HG02840 (cell line): ENCODE data around the gene WDPCP.
"Not testable (repeated sequence)": the region's sequence is repeated elsewhere in the genome, so short reads cannot be mapped to it uniquely, and the experiment has no call there.

Experiments used
- ATAC-seq: cut with Tn5 transposase; IDR thresholded peaks from one replicate; pipeline ENCODE4 v1.9.1; 2021; ENCODE audit warnings: mild to moderate bottlenecking, moderate library complexity, moderate number of reproducible peaks; ENCODE audit not compliant: unreplicated experiment, low FRiP score

WDPCP gene

DNA sequence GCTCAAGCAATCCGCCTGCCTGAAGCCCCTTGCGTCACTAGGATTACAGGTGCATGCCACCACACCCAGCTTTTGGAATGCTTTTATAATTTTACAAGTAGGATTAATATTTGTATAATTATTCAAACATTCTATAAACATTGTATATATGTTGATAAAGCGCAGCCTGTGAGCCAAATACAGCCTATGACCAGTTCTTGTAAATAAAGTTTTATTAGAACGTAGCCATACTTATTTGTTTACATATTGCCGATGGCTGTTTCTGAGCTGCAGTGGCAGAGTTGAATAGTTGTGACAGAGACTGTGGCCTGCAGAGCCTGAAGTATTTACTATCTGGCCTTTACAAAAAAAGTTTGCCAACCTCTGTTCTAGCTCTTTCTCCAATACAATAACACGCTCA, 305.0 kb downstream of the WDPCP start:
- no peak for ATAC-seq

DNA sequence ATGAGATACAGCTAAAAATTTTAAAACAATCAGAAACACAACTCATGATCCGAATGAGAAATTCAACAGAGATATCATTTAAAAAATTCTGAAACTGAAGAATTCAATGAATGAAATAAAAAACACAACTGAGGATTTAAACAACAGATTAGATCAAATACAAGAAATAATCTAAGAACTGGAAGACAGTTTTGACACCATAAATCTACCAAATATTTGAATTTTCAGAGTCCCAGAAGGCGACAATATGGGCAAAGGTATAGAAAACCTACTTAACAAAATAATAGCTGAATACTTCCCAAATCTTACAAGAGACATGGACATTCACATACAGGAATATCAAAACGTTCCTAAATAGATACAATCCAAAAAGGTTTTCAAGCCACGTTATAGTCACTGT, 315.7 kb downstream of the WDPCP start:
- ATAC-seq: no peak

DNA sequence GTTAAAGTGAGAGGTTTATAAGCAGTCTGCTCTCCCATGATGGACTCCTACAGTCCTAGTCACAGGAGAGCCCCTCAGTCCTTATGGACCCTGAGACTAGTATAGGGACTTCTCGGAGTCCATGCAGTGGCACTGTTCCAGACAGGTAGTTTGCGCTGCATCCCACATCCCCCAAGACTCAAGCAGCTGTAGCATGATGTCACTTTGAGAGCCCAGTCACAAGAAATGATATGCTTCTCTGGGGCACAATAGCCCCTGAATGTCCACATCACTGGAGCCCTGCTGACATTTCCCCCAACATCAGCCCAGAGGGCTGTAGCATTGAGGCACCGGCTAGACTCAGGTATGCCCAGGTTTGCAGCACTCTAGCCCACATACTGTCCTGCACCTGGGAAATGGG, 317.6 kb downstream of the WDPCP start:
- ATAC-seq: no peak

DNA sequence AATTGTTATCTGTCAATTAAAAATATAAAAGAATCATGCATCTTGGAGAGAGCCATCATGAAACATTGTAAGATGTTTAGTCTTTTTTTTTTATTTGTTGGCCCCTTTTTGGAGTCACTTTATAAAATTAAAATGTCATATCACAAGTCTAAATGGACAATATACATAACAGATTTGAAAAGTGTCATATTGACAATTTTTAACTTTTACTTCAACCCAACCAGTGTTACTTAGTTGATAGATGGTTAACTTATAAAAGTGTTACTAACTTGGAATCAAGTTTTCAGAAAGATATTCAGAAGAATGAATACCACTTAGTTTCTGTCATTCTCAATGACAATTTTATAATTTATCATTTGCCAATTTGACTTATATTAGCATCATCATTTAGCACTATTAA, 319.3 kb downstream of the WDPCP start:
- no peak for ATAC-seq

DNA sequence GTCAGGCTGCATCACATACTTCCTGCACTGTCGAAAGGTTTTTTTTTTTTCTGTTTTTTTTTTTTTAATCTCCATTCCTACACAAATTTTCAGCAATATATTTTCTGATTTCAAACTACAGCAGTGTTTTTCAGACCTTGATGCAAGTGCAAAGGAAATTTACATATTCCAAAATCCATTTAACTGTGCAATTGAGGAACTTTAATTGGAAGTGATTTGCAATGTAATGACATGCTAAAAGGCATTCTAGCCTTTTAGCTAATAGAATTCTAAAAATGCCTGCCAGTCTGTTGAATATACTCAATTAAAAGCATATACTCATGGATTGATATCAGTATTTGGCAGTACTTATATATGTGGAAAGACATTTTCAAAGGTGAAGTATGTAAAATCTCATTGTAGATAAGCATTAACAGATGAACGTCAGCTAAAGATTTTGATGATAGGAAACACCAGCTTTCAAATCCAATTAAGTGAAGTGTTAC, 327.1 kb downstream of the WDPCP start:
- ATAC-seq: no peak

DNA sequence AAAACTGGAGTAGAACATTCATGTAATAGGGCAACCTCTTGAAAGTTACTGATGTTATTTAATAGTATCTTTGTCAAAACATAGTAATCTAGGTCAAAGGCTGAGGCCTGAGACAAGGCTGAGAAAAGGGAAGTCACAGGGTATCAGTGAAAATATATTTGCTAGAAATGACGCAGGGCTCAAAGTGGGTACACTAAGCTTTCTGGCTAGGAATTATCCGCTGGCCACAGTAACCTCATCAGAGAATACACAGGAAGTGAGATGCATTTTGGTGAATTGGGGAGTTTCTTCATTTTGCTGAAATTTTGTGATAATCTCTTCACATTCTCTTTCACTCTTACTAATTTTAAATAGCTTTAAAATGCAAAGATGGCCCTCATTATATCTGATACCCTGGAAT, 330.8 kb downstream of the WDPCP start:
- no peak for ATAC-seq

DNA sequence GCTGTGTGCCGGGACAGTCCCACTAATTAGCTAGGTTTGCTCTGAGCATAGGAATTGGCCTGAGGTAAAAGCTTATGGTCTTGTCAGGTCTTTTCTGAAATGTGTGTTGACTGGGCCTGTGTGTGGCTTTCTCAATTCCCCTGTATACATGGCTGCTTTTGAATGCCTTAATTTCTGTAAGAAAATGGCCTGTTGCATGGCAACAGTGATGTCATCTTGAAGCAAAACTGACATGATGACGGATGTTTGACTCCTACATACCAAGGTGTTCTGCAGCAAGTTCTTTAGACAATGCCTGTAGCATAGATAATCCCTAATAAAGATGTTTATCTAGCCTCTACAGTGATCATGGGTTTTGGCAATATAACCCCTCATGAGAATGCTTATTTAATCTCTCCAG, 339.1 kb downstream of the WDPCP start:
- no peak for ATAC-seq

DNA sequence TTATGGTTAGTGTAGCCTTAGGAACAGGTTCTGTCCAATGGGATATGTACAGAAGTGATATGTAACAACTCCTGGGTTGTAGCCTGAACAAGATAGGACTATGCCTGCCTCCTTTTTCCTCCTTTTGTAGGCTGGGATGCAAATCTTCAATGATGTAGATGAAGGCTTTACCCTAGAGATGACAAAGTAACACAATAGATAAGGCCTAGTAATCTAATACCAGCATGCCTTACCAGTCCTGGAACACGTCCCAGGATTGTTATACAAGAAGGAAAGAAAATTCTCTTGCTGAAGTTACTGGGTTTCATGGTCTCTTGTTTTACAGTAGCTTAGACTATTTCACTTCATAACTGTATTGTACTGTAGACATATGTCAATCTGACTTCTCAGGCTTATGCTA, 345.5 kb downstream of the WDPCP start:
- ATAC-seq: no peak

DNA sequence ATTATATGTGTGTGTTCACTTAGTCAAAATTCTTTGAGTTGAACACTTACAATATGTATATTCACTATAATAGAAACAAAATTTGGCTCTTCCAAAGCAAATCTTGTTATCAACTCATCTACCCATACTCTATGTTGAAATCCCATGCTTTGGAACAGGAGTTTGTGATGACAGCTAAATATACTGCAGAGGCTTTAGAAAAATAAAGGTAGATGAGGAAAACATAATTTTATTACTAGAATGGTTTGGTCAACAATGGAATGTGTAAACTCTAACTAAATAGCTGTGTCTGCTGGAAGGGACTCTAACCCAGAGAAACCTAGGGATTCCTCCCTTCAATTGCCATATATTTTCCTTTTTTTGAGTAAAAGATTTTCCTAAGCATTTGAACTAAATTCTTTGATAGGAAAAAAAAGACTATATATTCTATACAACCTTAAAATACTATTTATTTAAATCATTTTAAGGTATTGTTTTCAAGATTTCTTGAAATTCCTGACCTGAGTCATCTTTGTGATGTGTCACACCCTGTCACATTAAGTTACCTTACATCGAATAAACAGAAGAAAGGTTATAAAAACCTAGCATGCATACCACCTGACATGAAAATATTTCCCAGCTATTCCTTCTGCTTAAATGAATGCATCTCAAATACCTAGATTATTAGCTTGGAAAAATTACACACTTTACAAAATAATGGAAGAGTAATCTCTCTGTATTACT, 362.2 kb downstream of the WDPCP start:
- no peak for ATAC-seq

DNA sequence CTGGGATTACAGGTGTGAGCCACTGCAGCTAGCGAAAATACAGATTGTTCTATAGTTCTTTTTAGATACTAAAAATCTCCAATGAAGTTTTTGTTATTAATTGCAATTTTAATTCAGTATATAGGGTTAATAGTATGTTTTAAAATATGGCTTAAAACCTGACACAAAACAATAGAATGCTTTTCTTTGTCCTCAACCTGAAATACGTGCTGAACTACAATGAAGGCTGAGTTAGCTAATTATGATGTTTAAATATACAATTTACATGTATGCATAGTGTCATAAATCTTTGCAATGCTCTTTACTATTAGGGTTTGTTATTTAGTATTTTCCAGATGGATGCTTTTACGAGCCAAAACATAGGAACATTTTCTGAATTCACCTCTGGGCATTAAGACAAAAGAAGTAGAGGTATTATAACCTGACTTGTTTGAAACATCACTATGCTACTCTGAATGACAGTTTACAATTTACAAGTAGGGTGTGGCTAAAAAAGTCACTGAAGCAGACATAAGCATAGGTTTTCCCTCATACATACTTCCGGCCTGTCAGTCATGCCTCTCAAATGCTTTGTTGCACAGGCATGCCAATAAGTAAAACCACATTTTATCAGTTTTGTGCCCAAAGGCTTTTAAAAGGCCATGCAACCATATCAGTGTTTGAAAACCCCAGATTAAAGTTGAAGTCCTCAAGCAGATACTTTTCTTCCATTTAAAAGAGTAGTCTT, 369.3 kb downstream of the WDPCP start:
- ATAC-seq: no peak

DNA sequence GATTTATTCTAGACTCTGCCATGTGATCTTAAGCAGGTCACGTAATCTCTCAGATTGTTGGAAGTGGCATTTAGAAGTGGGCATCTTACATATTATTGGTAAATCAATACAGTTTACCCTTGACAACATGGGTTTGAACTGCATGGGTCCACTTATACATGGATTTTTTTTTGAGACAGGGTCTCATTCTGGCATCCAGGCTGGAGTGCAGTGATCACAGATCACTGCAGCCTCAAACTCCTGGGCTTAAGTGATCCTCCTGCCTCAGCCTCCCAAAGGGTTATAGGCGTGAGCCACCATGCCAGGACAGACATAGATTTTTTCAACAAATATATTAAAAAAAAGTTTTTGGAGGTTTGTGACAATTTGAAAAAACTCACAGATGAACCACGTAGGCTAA, 393.0 kb downstream of the WDPCP start:
- no peak for ATAC-seq

DNA sequence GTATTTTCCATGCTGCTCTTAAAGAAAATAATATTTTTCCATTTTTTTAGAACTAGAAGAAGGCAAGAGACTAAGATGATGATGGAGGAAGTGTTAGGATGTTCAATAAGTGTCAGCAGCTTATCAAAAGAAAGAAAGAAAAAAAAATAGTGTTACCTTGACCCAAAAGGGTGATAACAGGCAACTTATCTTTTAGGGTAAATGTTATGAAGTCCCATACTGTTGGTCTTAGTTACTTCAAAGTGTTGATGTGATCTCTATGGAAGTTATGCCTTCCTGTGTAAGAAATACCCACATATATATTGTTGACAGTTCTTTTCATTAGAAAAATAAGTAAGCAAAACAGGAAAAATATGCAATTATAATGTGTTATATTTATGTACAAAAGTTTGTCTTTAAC, 394.1 kb downstream of the WDPCP start:
- no peak for ATAC-seq

DNA sequence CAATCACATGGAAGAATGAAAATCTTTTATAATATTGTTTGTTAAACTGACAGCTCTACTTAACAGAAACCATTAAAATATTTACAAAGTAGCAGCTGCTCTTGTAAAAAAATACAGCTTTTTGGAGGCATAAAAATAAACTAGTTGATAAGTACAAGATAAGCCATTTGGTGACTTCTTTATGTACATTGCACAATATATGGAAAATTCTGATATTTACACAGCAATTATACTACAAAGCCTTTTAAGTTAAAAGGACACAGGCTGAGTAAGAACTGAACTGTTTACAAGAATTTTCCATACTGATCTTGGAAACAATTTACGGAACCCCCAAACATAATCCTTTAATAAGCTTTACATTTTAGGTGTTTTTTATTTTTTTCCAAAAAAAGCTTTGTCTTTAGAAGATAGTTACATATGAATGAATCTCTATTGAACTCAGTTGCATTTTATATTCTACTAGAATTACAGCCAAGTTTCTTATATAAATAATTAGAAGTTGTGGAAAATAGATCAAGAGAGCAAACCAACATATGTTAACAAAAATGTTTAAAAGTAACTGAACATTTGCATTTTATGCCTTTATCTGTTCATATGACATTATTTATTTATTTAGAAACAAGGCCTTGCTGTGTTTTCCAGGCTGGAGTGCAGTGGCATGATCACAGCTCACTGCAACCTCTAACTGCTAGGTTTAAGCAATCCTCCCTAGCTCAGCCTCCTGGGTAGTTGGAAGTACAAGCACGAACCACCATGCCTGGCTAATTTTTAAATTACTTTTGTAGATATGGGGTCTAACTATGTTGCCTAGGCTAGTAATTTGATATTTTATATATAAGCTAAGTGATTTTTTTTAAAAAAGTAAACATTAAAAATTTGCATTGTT, 395.1 kb downstream of the WDPCP start:
- ATAC-seq: no peak

DNA sequence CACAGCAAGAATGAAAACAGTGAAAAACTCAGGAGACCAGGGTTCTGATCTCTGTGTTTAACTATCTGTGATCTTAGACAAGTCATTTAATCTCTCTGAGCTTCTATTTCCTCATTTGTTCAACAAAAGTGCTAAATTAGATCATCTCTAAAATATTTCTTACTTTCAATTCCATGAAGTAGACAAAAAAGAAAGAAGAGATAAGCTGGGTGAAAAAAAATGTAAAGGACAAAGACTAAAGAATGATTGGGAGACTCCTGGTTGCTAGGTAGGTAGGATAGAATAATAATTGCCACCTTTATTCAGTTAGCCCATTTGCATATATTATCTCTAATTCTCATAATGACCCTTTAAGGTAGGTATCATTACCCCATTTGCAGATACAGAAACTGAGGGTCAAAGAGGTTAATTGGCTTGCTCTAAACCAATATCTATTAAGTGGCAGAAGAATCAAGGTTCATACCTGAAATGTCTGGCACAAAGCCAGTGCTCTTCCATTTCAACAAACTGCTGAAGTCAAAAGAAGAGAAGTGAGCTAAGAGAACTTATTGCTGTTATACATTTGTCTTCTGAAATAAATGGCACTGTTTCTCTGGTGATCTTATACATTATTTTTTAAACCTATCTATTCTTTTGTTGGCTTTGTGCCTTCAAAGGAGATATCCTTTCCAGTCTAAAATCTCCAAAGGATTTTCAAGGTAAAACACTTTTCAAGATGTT, 395.9 kb downstream of the WDPCP start:
- ATAC-seq: no peak

DNA sequence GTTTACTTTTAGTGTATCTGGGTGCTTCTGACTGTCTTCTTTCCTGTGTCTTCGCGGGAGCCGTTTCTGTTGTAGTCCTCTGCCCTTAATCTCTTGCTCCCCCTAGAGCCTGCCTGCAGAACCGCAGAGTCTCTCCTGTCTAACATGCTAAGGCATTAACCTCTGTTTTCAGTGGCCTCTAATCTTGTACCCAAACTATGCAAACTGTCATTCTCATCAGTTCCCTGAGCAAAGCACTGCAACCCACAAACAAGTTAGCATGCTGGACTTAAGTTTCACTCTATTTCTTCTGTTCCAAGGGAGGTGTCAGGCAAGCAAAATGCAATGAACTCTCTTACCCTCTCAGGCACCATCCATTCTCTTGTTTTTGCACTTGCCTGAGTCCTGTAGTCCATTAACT, 399.3 kb downstream of the WDPCP start:
- no peak for ATAC-seq

DNA sequence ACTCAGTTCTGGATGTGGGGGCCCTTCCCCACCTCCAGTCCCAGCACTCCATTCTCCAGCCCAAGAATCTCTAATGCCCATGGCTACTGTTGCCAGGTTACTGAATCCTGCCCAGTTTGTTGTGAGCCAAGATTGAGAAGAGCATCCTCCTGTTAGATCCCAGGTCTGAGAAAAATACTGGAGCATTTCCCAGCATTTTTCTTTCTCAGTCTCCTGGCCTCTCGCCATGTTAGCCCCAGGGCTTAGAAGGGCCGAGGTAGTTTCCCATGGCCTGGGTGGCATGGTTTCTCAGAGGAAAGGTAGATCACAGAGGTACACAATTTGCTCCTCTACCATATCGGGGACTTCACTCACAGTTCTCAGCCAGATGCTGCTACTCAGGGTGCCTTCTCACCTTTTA, 401.9 kb downstream of the WDPCP start:
- no peak for ATAC-seq

DNA sequence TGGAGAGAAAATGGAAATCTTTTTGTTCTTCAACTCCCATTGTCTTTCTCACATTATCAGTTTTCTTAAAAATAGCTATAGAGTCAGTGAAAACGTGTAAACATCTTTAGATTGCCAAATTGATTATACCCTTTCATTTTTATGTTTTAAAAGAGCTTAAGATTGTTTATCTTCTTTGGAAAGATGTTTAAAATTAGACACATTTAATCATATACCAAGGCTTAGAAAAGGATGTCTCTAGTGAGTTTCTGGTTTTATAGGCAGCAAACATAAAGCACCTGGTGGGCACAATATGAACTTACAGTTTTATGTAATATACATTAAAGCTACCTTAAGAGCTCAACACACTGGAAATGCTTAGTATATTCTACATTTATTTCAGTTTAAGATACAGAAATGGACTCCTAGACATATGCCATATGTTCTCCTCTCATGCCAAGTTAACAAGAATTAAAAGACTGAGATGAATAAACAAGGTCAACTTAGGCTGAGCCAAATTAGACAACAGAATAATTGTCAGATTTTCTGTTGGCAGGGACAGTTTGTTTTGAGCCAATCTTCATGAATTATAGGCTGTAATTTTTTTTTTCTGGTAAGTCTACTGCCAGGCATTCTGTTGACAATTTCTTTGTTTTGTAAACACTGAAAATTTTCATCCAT, 425.0 kb downstream of the WDPCP start:
- ATAC-seq: no peak

DNA sequence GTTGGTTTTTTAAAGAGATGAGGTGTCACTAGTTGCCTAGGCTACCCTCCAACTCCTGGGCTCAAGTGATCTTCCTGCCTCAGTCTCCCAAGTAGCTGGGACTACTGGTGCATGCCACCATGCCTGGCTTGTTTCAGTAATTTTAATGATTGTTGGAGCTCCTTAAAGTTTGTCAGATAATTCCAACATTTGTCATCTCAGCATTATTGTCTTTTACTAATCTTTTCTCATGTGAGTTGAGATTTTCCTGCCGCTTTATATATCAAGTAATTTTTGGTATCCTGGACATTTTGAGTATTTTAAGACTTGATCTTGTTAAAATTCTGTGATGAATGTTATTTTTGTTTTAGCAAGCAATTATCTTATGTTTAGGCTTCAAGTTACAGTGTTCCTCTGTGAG, 429.0 kb downstream of the WDPCP start:
- ATAC-seq: no peak

DNA sequence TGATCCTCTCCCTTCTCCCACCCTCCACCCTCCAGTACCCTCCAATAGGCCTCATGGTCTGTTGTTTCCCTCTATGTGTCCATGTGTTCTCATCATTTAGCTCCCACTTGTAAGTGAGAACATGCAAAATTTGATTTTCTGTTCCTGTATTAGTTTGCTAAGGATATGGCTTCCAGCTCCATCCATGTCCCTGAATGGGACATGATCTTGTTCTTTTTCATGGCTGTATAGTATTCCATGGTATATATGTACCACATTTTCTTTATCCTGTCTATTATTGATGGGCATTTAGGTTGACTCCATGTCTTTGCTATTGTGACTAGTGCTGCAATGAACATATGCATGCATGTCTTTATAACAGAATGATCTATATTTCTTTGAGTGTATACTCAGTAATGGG, 451.6 kb downstream of the WDPCP start:
- ATAC-seq: not testable (repeated sequence)

DNA sequence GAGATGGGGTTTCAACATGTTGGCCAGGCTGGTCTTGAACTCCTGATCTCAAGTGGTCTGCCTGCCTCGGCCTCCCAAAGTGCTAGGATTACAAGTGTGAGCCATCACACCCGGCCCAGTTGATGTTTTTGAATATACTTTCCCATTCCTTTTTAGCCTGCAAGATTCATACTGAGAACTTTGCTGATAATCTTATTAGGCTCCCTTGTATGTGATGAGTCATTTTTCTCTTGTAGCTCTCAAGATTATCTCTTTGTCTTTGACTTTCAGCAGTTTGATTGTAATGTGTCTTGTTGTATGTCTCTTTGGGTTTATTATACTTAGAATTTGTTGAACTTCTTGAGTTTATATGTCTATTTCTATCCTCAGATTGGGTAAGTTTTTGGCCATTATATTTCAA, 456.3 kb downstream of the WDPCP start:
- ATAC-seq: no peak
